NCI-H2196 treated with DMSO at 0.1 percent for 48 hours (cell line): ENCODE results near the gene AOC1.

Source experiments
- DNase-seq: peaks from one replicate; lab custom pipeline; 2025; ENCODE audit not compliant: unreplicated experiment; lab: John Stamatoyannopoulos, UW

The AOC1 gene

DNA sequence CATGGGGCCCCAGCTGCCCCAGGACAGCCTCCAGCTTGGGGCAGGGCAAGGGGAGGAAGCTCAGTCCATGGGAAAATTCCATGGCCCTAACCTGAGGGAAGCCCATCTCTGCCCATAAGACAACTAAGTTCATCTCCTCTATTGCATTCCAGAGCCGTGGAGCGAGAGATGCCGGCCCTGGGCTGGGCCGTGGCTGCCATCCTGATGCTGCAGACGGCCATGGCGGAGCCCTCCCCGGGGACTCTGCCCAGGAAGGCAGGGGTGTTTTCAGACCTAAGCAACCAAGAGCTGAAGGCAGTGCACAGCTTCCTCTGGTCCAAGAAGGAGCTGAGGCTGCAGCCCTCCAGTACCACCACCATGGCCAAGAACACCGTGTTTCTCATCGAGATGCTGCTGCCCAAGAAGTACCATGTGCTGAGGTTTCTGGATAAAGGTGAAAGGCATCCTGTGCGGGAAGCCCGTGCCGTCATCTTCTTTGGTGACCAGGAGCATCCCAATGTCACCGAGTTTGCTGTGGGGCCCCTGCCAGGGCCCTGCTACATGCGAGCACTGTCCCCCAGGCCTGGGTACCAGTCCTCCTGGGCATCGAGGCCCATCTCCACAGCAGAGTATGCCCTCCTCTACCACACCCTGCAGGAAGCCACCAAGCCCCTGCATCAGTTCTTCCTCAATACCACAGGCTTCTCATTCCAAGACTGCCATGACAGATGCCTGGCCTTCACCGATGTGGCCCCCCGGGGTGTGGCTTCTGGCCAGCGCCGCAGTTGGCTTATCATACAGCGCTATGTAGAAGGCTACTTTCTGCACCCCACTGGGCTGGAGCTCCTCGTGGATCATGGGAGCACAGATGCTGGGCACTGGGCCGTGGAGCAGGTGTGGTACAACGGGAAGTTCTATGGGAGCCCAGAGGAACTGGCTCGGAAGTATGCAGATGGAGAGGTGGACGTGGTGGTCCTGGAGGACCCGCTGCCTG, 4.3 kb downstream of the AOC1 start:
- DNase-seq = no peak

DNA sequence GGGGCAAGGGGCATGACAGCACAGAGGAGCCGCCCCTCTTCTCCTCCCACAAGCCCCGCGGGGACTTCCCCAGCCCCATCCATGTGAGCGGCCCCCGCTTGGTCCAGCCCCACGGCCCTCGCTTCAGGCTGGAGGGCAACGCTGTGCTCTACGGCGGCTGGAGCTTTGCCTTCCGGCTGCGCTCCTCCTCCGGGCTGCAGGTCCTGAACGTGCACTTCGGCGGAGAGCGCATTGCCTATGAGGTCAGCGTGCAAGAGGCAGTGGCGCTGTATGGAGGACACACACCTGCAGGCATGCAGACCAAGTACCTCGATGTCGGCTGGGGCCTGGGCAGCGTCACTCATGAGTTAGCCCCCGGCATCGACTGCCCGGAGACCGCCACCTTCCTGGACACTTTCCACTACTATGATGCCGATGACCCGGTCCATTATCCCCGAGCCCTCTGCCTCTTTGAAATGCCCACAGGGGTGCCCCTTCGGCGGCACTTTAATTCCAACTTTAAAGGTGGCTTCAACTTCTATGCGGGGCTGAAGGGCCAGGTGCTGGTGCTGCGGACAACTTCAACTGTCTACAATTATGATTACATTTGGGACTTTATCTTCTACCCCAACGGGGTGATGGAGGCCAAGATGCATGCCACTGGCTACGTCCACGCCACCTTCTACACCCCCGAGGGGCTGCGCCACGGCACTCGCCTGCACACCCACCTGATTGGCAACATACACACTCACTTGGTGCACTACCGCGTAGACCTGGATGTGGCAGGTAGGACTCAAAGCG, 5.1 kb downstream of the AOC1 start:
- no peak for DNase-seq

DNA sequence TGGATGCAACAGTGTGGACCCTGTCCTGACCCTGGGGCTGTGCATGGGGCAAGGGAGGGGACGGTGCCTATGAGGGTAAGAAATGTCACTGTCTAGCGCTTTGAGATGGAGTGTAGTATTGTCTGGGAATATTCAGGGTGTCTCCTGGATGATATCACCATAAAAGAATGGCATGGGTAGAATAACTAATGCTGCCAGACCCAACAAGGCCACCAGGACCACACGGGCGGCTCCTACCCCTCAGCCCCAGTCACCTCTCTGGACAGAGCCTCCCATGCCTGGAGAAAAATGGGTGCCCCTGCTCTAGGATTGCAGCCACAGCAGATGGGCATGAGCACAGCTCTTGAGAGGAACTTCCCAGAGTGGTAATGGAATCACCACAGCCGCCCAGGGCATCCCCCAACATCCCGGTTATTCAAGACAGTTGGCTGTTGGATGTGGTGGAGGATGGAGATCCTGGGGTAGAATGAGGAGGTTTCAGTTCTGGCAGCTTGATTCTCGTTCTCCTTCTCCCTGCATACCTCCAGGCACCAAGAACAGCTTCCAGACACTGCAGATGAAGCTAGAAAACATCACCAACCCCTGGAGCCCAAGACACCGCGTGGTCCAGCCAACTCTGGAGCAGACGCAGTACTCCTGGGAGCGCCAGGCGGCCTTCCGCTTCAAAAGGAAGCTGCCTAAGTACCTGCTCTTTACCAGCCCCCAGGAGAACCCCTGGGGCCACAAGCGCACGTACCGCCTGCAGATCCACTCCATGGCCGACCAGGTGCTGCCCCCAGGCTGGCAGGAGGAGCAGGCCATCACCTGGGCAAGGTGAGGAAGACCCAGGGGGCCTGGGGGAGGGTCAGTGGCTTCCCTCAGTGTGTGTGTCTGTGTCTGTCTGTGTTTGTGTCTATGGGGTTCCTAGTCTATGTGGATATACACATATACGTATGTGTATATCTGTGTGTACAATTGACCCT, 6.2 kb downstream of the AOC1 start:
- DNase-seq = no peak

DNA sequence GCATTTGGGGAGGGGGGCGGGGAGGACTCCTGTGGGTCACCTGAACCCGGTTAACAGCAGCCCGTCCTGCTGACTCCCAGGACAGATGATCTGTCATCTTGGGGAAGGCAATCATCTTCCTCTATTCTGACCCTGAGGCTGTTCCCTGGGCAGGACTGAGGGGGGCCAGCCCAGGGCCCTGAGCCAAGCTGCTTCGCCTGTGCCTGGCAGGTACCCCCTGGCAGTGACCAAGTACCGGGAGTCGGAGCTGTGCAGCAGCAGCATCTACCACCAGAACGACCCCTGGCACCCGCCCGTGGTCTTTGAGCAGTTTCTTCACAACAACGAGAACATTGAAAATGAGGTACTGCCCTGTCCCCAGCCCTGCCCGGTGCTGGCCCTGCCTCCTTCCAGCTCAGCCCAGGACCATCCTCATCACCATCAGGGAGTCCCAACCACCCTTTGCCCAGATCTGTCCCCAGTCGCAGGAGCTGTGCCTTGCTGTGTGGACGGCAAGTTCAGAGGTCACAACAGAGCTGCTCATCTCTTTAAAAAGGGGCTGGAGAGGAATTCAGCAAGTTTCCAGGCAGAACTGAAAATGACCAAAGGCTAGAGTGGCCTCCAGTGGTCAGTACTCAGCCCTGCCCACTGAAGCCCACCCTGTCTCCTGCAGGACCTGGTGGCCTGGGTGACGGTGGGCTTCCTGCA, 8.1 kb downstream of the AOC1 start:
- DNase-seq = no peak

DNA sequence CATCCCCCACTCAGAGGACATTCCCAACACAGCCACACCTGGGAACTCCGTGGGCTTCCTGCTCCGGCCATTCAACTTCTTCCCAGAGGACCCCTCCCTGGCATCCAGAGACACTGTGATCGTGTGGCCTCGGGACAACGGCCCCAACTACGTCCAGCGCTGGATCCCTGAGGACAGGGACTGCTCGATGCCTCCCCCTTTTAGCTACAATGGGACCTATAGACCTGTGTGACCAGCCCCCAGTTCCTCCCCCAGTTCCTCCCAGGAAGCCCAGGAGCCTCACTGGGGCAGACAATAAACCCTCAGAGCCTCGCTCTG, 8.6 kb downstream of the AOC1 start:
- DNase-seq = no peak

DNA sequence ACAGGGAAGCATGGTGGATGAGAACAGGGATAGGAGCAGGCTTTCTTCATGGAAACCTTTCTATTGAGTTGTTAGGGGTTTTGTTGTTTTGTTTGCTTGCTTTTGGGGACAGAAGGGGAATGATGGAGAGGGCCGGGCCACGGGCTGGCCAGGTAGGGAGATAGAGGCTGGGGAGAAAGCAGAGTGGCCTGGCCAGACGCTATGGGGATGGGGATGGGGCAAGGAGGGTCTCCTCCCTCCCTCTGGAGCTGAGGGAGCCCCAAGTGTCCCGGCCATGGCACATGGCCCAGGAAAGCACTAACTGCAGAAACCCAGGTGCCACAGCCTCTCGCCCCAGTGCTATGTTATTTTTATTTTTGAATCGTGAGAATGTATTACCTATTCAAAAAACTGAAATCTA, 10.0 kb downstream of the AOC1 start:
- no peak for DNase-seq

DNA sequence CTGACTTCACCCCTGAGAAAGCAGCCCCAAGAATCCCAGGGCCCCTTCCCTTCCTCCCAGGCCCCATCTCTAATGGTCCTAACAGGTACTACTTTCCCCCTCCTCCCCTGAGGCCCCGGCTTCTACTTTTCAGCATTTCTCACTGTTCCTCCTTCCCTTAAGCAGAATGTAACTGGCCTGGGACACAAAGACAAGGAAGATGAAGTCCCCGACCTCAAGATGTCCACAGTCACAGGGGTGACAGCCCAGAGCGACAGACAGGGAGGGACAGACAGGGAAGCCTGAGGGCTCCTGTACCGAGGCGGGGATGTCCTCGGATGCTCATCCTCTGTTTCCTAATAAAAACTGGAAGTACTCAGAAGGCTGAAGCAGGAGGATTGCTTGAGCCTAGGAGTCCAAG, 11.6 kb downstream of the AOC1 start:
- DNase-seq = no peak

DNA sequence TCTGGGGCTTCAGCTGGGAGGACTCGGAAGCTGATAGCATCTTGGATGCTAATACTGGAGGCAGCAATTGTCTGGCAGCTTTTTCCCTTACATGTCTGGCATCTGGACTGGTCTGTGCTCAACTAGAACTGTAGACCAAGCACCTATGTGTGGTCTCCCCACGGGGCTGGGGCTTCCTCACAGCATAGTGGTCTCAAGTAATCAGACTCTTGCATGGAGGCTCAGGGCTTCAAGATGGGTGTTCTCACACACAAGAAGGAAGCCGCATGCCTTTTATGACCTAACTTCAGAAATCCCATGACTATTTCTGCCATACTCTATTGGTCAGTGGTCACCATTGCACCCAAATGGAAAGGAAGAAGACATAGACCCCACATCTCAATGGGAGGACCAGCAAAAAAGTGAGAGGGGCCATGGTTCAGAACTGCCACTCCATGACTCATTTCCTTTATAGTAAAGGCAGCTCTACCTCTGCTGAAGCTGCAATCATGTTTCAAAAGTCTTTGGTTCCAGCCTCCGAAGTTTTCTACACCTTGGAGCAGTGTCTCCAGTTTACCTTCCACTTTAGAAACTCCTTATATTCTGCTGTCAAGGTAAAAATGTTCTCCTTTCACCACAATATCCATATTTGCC, 14.7 kb downstream of the AOC1 start:
- no peak for DNase-seq

DNA sequence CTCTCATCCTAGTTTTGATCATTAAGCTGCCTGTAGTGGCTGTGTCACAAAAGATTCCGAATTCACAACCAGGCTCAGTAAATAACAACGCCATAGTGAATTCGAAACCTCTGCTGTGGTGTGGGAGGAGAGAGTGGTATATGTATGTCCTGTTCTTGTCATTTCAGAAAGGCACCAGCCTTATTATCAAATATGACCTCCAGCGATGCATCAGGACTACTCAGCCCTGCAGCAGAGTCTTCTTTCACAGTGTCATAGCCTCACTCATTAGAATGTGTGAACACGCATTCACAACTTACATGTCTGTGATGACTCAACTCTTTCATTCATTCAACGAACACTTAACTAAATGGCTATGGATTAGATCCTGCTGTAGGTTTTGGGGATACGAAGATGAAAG, 15.3 kb downstream of the AOC1 start:
- DNase-seq = no peak

DNA sequence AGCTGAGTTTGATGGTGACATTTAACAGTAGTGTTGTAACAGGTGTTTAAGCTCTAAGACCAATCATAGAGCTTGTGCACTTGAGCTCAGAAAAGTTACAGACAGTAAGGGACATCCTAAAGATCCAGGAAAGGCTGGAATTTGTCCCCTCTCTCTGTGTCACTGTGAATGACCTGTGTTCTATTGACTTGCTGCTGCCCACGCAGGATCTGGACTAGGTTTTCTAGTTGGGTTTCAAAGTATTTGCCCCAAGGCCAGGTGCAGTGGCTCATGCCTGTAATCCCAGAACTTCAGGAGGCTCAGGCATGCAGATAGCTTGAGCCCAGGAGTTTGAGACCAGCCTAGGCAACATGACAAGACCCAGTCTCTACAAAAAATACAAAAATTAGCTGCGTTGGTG, 17.1 kb downstream of the AOC1 start:
- DNase-seq = no peak

DNA sequence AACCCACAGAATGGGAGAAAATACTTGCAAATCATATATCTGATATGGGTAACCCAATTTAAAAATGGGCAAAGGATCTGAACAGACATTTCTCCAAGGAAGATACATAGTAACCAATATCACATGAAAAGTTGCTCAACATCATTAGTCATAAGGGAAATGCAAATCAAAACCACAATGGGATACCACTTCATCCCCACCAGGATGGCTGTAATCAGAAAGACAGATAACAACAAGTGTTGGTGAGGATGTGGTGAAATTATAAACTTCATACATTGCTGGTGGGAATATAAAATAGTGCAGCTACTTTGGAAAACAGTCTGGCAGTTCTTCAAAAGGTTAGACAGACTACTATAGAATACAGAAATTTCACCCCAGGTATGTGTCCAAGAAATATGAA, 19.3 kb downstream of the AOC1 start:
- no peak for DNase-seq

DNA sequence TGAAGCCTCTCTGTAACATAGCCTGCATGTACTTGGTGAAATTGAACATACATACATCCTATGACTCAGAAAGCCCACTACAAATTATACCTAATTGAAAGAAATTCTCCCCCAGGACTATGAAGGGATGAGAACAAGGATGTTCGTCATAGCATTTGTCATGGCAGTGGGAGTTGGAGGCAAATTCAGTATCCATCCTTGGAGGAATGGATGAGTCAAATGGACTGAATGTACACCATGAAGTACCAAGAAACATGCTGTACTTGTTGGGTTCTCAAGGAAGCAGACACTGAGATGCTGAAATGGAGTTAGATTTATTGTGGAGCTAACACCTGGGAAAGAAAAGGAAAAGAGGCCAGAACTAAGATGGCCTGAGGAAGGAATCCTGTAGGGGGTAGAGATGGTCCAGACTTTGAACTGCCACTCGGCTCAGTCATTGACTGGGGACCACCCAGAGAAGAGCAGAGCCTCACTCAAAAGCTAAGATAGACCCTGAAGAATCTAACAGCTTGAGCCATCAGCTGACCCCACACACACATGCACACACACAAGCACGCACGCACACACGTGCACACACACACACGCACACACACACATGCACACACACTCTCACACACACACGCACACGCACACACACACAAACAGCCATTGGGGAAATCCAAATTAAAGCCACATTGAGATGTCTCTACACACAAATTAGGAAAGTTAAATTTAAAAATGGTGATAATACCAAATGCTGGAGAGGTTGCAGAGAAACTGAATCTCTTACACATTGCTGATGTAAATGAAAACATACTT, 22.3 kb downstream of the AOC1 start:
- DNase-seq = no peak

DNA sequence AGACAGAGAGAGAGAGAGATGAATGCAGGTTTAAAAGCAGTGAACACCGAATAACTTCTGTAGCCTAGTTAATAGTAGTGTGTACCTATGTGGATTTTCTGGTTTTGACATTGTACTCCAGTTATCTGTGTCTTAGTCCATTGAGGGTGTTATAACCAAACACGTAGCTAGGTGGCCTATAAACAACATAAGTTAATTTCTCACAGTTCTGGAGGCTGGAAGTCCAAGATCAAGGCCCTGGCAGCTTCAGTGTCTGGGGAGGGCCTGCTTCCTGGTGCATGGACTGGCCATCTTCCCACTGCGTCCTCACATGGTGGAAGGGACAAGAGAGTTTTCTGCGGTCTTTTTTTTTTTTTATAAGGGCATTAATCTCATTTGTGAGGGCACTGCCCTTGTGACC, 23.5 kb downstream of the AOC1 start:
- peak; percentile 2 for DNase-seq

DNA sequence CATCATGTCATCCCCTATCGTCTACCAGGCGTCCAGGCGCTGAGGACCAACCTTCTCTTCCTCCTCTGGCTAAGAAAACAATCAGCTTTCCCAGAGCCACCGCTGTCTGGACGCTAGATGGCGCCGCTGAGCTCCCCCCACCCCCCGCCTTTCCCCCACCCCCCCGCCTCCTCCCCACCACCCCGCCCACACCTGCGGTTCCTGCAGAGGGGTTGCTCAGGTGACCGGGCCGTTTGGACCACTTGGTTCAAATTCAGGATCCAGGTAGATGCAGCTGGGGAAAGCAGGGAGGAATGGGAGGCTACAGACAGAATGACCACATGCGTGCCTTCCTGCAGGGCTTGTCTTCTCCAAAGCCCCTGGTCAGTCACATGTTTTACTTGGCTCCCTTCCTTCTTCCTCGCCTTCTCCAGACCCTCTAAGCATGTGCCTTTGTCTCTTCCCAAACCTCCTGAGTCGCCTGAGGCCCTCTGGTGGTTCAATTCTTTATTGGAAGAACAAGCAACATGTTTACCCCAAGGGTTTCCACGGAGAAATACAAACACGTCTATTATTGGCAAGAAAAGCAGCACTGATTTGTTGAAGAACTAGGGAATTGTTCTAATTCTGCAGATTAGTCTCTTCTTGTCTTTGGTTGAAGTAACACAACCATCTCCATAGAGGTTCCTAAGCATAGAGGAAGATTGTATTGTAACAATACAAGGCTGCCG, 24.7 kb downstream of the AOC1 start:
- peak; percentile 76 for DNase-seq

DNA sequence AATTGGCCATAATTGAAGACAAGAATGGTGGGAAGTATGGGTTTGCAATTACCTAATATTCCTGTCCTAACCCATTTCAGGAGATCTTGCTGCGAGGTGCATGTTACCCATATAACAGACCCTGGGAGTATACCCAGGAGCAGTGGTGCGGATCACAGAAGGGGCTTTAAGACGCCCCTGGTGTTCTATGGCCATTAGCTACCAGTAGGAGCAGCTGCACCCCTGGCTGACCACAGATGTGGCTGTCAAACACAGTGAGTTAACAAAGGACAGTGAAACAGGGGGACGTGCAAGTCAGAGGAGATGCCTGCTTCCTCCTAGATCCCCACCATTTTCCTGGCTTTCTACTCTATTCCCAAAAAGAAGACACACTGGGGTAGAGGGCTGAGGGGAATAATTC, 25.2 kb downstream of the AOC1 start:
- DNase-seq = no peak

DNA sequence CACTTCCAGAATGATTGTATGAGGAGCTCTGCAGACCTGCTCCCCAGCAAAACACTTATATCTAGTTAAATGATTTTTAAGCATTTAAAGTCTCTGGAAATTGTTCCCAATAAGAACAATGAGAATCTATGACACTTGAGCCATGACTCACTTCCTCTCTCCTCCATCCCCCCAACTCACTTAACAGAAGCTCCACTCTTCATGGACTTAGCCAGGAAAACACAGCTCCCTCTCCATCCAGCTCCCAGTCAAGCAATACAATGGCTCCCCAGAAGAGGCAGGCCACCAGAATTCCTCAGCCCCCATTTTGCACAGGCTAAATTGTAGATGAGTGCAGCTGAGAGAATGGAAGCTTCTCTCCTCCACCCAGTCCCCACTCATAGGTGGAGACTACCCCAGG, 27.0 kb downstream of the AOC1 start:
- no peak for DNase-seq

DNA sequence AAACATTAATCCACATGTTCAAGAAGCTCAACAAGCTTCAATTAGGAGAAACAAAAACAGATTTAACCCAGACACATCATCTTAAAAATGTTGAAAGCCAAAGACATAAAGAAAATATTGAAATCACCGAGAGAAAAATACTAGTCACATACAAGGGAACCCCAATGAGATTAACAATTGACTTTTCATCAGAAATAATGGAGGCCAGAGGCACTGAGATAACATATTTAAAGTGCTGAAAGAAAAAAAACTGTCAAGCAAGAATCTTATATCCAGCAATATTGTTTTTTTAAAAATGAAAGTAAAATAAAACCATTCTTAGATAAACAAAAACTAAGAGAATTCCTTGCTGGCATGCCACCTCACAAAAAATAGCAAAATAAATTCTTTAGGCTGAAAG, 28.9 kb downstream of the AOC1 start:
- DNase-seq = no peak

DNA sequence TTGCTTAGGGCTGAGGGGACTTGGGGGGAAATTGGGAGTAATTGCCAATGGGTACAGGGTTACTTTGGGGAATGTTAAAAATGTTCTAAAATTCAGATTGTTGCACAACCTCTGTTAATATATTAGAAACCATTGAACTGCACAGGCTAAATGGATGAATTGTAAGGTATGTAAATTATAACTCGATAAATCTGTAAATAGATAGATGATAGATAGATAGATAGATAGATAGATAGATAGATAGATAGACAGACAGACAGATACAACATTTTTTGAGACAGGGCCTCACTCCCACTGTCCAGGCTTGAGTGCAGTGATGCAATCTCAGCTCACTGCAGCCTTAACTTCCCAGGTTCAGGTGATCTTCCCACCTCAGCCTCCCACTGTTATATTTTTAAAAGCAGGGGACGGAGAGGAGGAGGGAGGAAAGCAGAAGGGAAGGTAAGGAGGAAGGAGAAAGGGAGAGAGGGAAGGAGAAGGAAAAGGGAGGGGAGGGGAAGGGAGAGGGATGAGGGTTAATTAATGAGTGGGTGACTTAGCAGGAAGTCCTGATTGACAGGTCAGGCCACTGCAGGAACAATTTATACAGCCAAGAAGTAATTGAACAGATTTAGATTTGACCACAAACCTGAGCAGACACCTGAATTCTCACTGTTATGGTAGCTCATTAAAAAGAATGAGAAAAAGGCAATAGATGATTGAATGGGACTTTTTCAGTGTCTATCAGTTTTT, 38.7 kb downstream of the AOC1 start:
- no peak for DNase-seq
